OCI-LY3 (cell line): ENCODE results near the gene CP.

Source experiments
- CTCF ChIP-seq: fragments of 200-600, 300-600 bp; sonication (generic); IDR thresholded peaks from 2 replicates; pipeline ENCODE4 v1.5.1; 2014; ENCODE audit warnings: antibody characterized with exemption, low read length, low read depth
- EZH2phosphoT487 ChIP-seq: fragments of 200-600 bp; shearing (Covaris generic); IDR thresholded peaks from 2 replicates; pipeline ENCODE4 v1.6.1; 2018; ENCODE audit warnings: antibody characterized with exemption, mixed run types, low read depth

GRCh38 chr3:149163066-149163465, 58.6 kb downstream of the CP start:
- TF ChIP-seq CTCF = no peak
- no peak for TF ChIP-seq EZH2phosphoT487
